ENCODE results near the gene GGT5. TPM values are rescaled to one million over a fixed set of nuclear protein-coding genes. Genes with fewer than 3 reads are reported as not detected.
"Not testable (repeated sequence)": the region's sequence is repeated elsewhere in the genome, so short reads cannot be mapped to it uniquely, and the experiment has no call there.

The GGT5 gene
- total and polyA plus RNA-seq, 9 donors: 4.6 to 34.0 (median 21.4) TPM

DNA sequence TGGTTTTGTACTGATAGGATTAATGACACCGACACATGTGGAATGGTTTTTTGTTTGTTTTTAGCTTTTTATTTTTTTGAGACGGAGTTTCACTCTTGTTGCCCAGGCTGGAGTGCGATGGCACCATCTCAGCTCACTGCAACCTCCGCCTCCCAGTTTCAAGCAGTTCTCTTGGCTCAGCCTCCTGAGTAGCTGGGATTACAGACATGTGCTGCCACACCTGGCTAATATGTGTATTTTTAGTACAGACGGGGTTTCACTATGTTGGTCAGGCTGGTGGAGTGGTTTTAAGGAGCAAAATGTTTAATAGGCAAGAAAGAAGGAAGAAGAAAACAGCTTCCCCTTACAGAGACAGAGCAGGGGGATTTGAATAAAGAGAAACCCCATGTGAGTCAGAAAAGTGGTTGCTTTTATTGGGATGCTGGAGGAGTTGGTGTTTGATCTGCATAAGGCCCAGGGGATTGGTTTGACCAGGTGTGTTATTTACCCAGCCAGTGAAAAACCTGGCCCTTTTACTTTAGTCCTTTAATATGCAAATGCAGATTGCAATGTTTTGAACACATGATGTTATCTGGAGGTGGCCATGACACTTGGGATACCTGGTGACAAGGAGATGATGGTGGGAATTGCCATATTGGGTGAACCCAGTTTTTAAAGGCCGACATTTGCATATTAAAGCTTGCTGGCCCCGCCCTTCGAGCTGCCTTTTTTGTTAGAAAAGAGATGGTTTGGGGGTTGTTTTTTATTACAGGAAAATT is 39.3 kb downstream of the GGT5 start:
- 93% methylated on average over 8 of the region's 8 CpGs for WGBS, 3 donors
- Histone ChIP-seq H3K9me3 (no peaks in the 10 kb centered on the region), H3K27me3 (no peaks in the 10 kb centered on the region), H3K4me3 (no peak overlapping the region), H3K4me1 (ENCODE audit: insufficient read depth) (peaks cover 3% of the 10 kb centered on the region), H3K36me3 (no peaks in the 10 kb centered on the region), H3K27ac (no peak overlapping the region)
- no peak for DNase-seq
- intact Hi-C loops (cut with DNase I): loop anchor here in 1 of 4 donors (5.0 kb wide), 1 partner anchor 42 kb away; the partner anchor contains the start of gene GGT5
- TF ChIP-seq, protein P1, sequence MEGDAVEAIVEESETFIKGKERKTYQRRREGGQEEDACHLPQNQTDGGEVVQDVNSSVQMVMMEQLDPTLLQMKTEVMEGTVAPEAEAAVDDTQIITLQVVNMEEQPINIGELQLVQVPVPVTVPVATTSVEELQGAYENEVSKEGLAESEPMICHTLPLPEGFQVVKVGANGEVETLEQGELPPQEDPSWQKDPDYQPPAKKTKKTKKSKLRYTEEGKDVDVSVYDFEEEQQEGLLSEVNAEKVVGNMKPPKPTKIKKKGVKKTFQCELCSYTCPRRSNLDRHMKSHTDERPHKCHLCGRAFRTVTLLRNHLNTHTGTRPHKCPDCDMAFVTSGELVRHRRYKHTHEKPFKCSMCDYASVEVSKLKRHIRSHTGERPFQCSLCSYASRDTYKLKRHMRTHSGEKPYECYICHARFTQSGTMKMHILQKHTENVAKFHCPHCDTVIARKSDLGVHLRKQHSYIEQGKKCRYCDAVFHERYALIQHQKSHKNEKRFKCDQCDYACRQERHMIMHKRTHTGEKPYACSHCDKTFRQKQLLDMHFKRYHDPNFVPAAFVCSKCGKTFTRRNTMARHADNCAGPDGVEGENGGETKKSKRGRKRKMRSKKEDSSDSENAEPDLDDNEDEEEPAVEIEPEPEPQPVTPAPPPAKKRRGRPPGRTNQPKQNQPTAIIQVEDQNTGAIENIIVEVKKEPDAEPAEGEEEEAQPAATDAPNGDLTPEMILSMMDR (IDR thresholded peaks at IDR 0.05): no peak
- TF ChIP-seq POLR2A (IDR thresholded peaks at IDR 0.05) (no peak), EP300 (IDR thresholded peaks at IDR 0.05) (no peak)

DNA sequence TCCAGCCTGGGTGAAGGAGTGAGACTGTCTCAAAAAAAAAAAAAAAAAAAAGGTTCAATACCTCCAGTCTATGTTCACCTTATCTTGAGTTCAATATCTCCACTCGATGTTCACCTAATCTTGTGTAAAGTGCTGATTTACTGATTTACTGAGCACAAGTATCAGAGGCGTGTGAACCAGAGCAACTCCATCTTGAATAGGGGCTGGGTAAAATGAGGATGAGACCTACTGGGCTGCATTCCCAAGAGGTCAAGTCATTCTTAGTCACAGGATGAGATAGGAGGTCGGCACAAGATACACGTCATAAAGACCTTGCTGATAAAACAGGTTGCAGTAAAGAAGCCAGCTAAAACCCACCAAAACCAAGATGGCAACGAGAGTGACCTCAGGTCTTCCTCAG is 41.0 kb downstream of the GGT5 start:
- H3K9me3 ChIP-seq; H3K4me1 ChIP-seq (ENCODE audit: insufficient read depth); H3K36me3 ChIP-seq; H3K27ac ChIP-seq; DNase-seq; H3K27me3 ChIP-seq; H3K4me3 ChIP-seq; intact Hi-C loops (cut with DNase I): not testable (repeated sequence)
- WGBS, 3 donors: 78 to 84% (median 80%) methylated on average over 5 of the region's 5 CpGs

DNA sequence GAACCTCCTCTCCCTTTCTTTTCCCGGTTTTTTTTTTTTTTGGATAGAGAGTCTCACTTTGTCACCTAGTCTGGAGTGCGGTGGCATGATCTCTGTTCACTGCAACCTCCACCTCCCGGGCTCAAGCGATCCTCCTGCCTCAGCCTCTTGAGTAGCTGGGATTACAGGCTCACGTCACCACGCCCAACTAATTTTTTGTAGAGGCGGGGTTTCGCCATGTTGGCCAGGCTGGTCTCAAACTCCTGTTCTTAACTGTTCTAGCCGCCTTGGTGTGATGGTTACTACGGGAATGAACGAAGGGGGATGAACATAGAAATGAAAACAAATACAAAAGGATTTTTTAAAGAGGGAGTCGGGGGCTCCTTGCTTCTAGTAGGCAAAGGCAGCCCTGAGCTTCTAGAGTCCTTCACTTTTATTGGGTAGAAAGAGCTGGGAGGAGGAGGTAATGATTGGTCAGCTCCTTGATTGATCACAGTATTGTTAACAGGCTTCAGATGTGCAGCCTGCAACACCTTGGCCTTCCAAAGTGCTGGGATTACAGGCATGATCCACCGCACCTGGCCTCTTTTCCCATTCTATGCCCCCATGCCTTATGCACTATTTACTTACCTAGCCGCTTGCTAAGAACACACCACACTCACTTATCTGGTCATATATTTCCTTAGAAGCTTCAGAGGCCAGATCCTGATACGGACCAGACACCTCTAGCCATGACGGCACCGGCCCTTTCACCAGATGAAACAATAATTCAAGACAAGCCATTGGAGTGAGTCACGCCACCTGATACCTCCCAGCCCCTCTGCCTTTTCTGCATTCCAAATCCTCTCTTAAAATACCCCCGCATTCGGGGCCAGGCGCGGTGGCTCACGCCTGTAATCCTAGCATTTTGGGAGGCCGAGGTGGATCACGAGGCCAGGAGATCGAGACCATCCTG is 42.9 kb downstream of the GGT5 start:
- H3K4me1 ChIP-seq (ENCODE audit: insufficient read depth): no peaks in the 10 kb centered on the region

DNA sequence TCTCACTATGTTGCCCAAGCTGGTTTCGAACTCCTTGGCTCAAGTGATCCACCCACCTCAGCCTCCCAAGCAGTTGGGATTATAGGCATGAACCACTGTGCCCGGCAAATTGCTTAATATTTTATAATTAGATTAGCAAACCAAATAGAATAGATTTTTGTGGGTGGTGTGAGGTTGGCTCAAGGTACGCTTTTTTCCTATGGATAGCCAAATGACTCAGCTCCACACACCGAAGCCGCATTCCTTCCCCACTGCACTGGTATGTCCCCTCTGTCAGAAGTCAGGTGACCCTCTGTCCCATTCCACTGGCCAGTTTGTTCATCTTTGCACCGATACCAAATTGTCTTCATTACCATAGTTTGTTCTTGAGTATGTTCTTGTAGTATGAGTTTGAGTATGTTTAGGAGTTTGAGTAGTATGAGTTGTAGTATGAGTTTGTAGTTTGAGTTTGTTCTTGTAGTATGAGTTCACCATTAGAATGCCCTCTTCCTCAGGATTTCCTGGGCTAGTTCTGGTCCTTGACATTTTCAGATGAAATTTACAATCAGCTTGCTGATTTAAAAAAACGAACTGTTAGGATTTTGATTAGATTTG is 44.2 kb downstream of the GGT5 start:
- no peak overlapping the region for H3K4me3 ChIP-seq
- no peaks in the 10 kb centered on the region for H3K4me1 ChIP-seq (ENCODE audit: insufficient read depth)
- H3K27ac ChIP-seq: no peak overlapping the region
- no peaks in the 10 kb centered on the region for H3K36me3 ChIP-seq
- DNase-seq: no peak
- H3K27me3 ChIP-seq: no peaks in the 10 kb centered on the region
- intact Hi-C loops (cut with DNase I): no loop called here
- no peaks in the 10 kb centered on the region for H3K9me3 ChIP-seq
- TF ChIP-seq, protein P1 (IDR thresholded peaks at IDR 0.05): no peak
- WGBS, 3 donors: 79 to 85% (median 80%) methylated on average over 7 of the region's 7 CpGs

More for the DNA sequence above, 42.9 kb downstream of the GGT5 start:
- DNase-seq: no peak
- H3K9me3 ChIP-seq: no peaks in the 10 kb centered on the region
- H3K27me3 ChIP-seq: no peaks in the 10 kb centered on the region
- no peak overlapping the region for H3K4me3 ChIP-seq
- TF ChIP-seq, protein P1 (IDR thresholded peaks at IDR 0.05): no peak
- TF ChIP-seq POLR2A (IDR thresholded peaks at IDR 0.05) (no peak), EP300 (IDR thresholded peaks at IDR 0.05) (no peak)
- no peaks in the 10 kb centered on the region for H3K36me3 ChIP-seq
- no peak overlapping the region for H3K27ac ChIP-seq
- WGBS, 3 donors: 89 to 92% (median 92%) methylated on average over 26 of the region's 26 CpGs
- intact Hi-C loops (cut with DNase I): no loop called here
